Measurements from ENCODE around the gene TIGAR. TPM values are rescaled to one million over a fixed set of nuclear protein-coding genes. Genes with fewer than 3 reads are reported as not detected.

Gene TIGAR
- total RNA-seq, 1 experiment from 2014 or later = 27.5 TPM

- no peaks in the 10 kb centered on the region for H3K9me3 ChIP-seq (ENCODE audit: control insufficient read depth, low read depth, low read length)
- no peak overlapping the region for H2BK120ac ChIP-seq (ENCODE audit: low read depth, low read length, poor library complexity, severe bottlenecking)
- no peak overlapping the region for H4K91ac ChIP-seq (ENCODE audit: insufficient read length, low read depth, low read length)
- no peak overlapping the region for H3K23ac ChIP-seq (ENCODE audit: insufficient read length, low read depth, low read length)
- H3T11ph ChIP-seq (ENCODE audit: low read length) = no peak overlapping the region
- H2BK5ac ChIP-seq (ENCODE audit: insufficient read length, low read length) = no peak overlapping the region
- no peaks in the 10 kb centered on the region for H3K27me3 Mint-ChIP-seq (ENCODE audit: low read depth)
- H3K56ac ChIP-seq (ENCODE audit: insufficient read length, low read depth, low read length) = no peak overlapping the region
- no peak overlapping the region for H3K9ac ChIP-seq (ENCODE audit: extremely low read depth, insufficient read length, low read length)
- H3K27me3 ChIP-seq (ENCODE audit: insufficient read depth, low read length) = no peaks in the 10 kb centered on the region
- no peaks in the 10 kb centered on the region for H3K23me2 ChIP-seq (ENCODE audit: insufficient read length, low read depth, low read length, poor library complexity, severe bottlenecking)
- peak overlapping the region in 2 of 3 experiments; percentile 46 to 89; a peak in 3 of 7 replicates for H3K27ac Mint-ChIP-seq
- H2BK12ac ChIP-seq (ENCODE audit: insufficient read length, low read depth, low read length) = no peak overlapping the region
- no peaks in the 10 kb centered on the region for H3K4me1 ChIP-seq (ENCODE audit: insufficient read depth, low read length)
- no peaks in the 10 kb centered on the region for H4K20me1 ChIP-seq (ENCODE audit: control insufficient read depth, insufficient read depth, insufficient read length)
- no peak overlapping the region for H2BK20ac ChIP-seq (ENCODE audit: low read depth, low read length, poor library complexity, severe bottlenecking)
- no peak overlapping the region for H3K27ac ChIP-seq (ENCODE audit: insufficient read length, low read depth, low read length)
- H3K4ac ChIP-seq (ENCODE audit: low read depth, low read length) = no peak overlapping the region
- WGBS (ENCODE audit: extremely low coverage, insufficient read length, low lambda C conversion rate) = no CpG with 5 or more reads among the region's 14 CpGs
- H3K79me1 ChIP-seq (ENCODE audit: insufficient read depth, low read depth, low read length, poor library complexity, severe bottlenecking) = peaks cover 6% of the 10 kb centered on the region
- H3K79me2 ChIP-seq (ENCODE audit: insufficient read depth, low read length) = peaks cover 11% of the 10 kb centered on the region
- H3K4me1 Mint-ChIP-seq = peaks cover 18 to 20% of the 10 kb centered on the region in 2 experiments
- no peak for TF ChIP-seq CTCF (conservative IDR thresholded peaks at IDR 0.05)
- H4K5ac ChIP-seq (ENCODE audit: insufficient read length, low read depth, low read length) = no peak overlapping the region
- no peak overlapping the region; the same call in 1 of the 2 replicates for H3K14ac ChIP-seq (ENCODE audit: insufficient read depth, low read length)
- no peak for DNase-seq
- H3K36me3 Mint-ChIP-seq (ENCODE audit: insufficient read depth in 1 of 3, low read depth in 3 of 3) = peaks cover 77 to 90% (median 79%) of the 10 kb centered on the region in 3 experiments
- no peaks in the 10 kb centered on the region for H3K9me3 Mint-ChIP-seq
- H2AFZ ChIP-seq (ENCODE audit: low read length) = no peak overlapping the region
- no peak overlapping the region for H3K4me2 ChIP-seq (ENCODE audit: insufficient read depth, insufficient read length, low read length)
- H3K18ac ChIP-seq (ENCODE audit: insufficient read length, low read depth, low read length) = no peak overlapping the region
- no peak overlapping the region for H3K4me3 Mint-ChIP-seq
- H4K8ac ChIP-seq (replicated peaks; ENCODE audit: insufficient read length, low read depth, low read length) = no peak overlapping the region
- H2AK5ac ChIP-seq (ENCODE audit: insufficient read length, low read length) = no peak overlapping the region
- H2BK15ac ChIP-seq (ENCODE audit: low read depth, low read length) = no peak overlapping the region
Measured at GRCh38 chr12:4293299-4293965, 27.6 kb upstream of the TIGAR start.
